ENCODE results near the gene PILRA. TPM values are rescaled to one million over a fixed set of nuclear protein-coding genes. Genes with fewer than 3 reads are reported as not detected.

Gene PILRA
- total and polyA plus RNA-seq, 8 donors: 1.4 to 10.0 (median 3.1) TPM; not detected in 3

DNA sequence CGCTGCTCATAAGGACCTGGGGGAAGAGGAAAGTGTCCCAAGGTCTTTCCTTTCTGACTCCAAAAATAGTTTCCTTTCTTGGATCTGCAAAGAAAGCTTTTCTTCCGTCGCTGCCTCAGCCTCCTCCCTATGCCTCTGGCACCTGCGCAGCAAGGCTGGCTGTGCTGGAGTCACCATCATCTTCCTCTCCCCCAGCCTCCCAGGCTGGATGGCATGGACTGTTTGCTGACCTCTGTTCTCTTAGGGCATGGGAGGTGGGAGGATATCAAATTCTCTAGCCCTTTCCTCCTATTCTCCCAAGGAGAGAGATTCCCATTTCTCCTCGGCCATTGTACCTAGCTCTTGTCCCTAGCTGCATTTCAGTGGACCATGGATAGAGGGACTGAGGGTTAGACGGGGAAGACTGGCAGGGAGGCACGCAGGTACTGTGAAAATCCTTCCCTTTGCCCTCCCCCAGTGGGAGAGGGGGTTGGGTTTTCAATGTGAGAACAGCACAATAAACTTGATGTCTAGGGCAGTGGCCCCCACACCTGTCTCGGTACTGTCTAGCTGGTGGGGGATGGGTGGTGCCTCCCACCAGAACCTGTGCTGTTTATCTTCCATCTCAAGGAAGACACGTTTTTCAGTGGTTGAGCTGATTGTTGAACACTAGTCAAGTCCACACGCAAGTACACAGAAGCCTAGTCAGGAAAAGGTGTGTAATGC, 60.5 kb downstream of the PILRA start:
- no peaks in the 10 kb centered on the region for H3K27me3 ChIP-seq
- peak in 1 of 2 donors; percentile 14 for DNase-seq
- peaks cover 36 to 62% (median 59%) of the 10 kb centered on the region in 4 donors for H3K4me1 ChIP-seq
- no peak overlapping the region for H3K4me3 ChIP-seq
- H3K27ac ChIP-seq: peak overlapping the region in 3 of 5 donors; percentile 8 to 97 (median 26)
- intact Hi-C loops (cut with DNase I; ENCODE audit: low total_unique reads): no loop called here
- TF ChIP-seq POLR2A (IDR thresholded peaks at IDR 0.05) (no peak), EP300 (IDR thresholded peaks at IDR 0.05) (no peak), POLR2AphosphoS5 (IDR thresholded peaks at IDR 0.05) (no peak)
- TF ChIP-seq, protein P1, sequence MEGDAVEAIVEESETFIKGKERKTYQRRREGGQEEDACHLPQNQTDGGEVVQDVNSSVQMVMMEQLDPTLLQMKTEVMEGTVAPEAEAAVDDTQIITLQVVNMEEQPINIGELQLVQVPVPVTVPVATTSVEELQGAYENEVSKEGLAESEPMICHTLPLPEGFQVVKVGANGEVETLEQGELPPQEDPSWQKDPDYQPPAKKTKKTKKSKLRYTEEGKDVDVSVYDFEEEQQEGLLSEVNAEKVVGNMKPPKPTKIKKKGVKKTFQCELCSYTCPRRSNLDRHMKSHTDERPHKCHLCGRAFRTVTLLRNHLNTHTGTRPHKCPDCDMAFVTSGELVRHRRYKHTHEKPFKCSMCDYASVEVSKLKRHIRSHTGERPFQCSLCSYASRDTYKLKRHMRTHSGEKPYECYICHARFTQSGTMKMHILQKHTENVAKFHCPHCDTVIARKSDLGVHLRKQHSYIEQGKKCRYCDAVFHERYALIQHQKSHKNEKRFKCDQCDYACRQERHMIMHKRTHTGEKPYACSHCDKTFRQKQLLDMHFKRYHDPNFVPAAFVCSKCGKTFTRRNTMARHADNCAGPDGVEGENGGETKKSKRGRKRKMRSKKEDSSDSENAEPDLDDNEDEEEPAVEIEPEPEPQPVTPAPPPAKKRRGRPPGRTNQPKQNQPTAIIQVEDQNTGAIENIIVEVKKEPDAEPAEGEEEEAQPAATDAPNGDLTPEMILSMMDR (IDR thresholded peaks at IDR 0.05): no peak
- H3K9me3 ChIP-seq: no peaks in the 10 kb centered on the region
- WGBS, 5 donors: 74 to 78% (median 77%) methylated on average over 10 of the region's 10 CpGs
- H3K36me3 ChIP-seq: peaks cover 12 to 43% (median 32%) of the 10 kb centered on the region in 4 donors

DNA sequence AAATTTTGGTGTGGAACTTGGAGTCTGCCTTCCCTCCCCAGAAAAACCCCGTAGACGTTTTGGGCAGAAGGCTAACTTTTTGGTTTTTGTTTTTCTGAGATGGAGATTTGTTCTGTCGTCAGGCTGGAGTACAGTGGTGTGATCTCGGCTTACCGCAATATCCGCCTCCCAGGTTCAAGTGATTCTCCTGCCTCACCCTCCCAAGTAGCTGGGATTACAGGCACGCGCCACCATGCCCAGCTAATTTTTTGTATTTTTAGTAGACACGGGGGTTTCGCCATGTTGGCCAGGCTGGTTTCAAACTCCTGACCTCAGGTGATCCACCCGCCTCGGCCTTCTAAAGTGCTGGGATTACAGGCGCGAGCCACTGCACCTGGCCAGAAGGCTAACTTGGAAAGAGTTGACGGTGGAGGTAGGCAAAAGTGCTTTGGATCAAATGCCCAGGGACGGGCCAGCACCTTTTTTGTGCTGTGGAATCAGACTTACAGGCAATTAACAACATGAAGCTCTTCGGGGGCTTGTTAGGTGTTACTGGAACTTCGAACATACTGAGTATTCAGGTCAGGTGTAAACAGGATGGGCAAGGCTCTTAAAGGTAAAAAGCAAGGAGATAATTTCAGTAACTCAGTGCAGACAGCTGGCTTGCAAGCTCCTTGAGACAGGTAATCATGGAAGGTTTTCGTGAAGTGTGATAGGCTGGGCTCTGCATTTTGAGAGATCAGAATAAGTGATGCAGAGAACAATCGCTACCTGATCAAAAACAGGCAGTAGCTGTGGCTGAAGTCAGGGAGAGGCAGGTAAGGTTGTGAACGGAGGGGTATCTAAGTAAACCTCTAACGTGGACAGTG, 61.2 kb downstream of the PILRA start:
- WGBS, 5 donors: 69 to 77% (median 75%) methylated on average over 21 to 22 of the region's 22 CpGs
- no peaks in the 10 kb centered on the region for H3K9me3 ChIP-seq
- H3K4me3 ChIP-seq: peak overlapping the region; percentile 78 to 97 (median 86)
- TF ChIP-seq POLR2A (IDR thresholded peaks at IDR 0.05) (no peak), EP300 (IDR thresholded peaks at IDR 0.05) (no peak), POLR2AphosphoS5 (IDR thresholded peaks at IDR 0.05) (no peak)
- TF ChIP-seq, protein P1 (IDR thresholded peaks at IDR 0.05): no peak
- peak overlapping the region in 4 of 5 donors; percentile 97 to 99 (median 97) for H3K27ac ChIP-seq
- intact Hi-C loops (cut with DNase I; ENCODE audit: low total_unique reads): no loop called here
- peak in 1 of 2 donors; percentile 6 for DNase-seq
- peaks cover 36 to 62% (median 59%) of the 10 kb centered on the region in 4 donors for H3K4me1 ChIP-seq
- H3K27me3 ChIP-seq: no peaks in the 10 kb centered on the region
- H3K36me3 ChIP-seq: peaks cover 12 to 43% (median 32%) of the 10 kb centered on the region in 4 donors

DNA sequence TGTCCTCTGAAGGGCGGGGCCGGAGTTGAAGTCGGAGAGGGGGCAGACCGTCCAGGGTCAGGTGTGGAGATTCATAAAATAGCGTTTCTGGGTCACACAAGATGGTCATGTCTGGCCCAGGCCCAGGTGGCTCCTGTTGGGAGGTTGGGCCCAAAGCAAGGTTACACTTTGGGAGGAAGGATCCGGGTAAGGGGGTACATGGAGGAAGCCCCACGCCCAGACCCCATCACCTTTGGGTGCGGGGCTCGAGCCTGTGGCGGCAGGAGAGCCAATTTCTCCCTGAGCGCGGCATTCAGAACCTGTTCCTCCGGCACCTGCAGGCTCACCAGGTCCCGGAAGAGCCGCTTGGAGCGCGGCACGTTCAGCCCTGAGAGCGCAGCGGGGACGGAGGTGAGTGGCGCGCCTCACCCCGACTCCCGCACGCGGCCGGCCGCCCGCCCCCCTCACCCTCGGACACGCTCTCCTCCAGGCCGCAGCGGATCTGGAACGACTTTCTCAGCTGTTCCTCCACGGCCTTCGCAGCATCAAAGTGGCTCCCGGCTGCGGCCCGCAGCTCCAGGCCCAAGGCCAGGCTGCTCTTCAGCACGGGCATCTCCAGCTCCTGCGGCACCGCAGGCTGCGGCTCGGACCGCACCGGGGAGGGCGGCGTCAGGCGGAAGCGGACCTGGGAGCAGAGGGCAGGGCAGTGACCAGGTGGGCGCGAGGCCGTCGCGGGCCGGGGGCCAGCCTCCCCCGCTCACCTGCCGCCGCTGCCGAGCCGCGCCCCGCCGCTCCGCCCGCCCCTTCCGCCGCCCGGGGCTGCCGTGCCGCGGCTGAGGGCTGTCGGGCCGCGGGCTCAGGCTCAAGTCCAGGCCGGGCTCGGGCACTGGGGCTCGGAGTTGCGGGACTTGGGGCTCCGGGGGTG, 62.4 kb downstream of the PILRA start:
- no peaks in the 10 kb centered on the region for H3K27me3 ChIP-seq
- H3K27ac ChIP-seq: peak overlapping the region; percentile 96 to 99 (median 97)
- H3K9me3 ChIP-seq: no peaks in the 10 kb centered on the region
- TF ChIP-seq POLR2A (IDR thresholded peaks at IDR 0.05) (peak in 1 of 4 donors; percentile 36), POLR2AphosphoS5 (IDR thresholded peaks at IDR 0.05) (peak in 2 of 3 donors; percentile 18 to 38), EP300 (IDR thresholded peaks at IDR 0.05) (no peak)
- TF ChIP-seq, protein P1 (IDR thresholded peaks at IDR 0.05): no peak
- peak; percentile 64 to 80 for DNase-seq
- intact Hi-C loops (cut with DNase I; ENCODE audit: low total_unique reads): no loop called here
- 0 to 5% (median 2%) methylated on average over 33 to 79 of the region's 81 CpGs for WGBS, 5 donors
- peaks cover 12 to 43% (median 32%) of the 10 kb centered on the region in 4 donors for H3K36me3 ChIP-seq
- peak overlapping the region; percentile 78 to 97 (median 86) for H3K4me3 ChIP-seq
- H3K4me1 ChIP-seq: peaks cover 32 to 55% (median 54%) of the 10 kb centered on the region in 4 donors

All from stomach (tissue), 9 donors.